ENCODE data around the gene CCDC183.
"Not testable (repeated sequence)": the region's sequence is repeated elsewhere in the genome, so short reads cannot be mapped to it uniquely, and the experiment has no call there.

The CCDC183 gene

GRCh38 chr9:136826188-136826541, 30.0 kb downstream of the CCDC183 start:
- DNase-seq = no peak

DNA sequence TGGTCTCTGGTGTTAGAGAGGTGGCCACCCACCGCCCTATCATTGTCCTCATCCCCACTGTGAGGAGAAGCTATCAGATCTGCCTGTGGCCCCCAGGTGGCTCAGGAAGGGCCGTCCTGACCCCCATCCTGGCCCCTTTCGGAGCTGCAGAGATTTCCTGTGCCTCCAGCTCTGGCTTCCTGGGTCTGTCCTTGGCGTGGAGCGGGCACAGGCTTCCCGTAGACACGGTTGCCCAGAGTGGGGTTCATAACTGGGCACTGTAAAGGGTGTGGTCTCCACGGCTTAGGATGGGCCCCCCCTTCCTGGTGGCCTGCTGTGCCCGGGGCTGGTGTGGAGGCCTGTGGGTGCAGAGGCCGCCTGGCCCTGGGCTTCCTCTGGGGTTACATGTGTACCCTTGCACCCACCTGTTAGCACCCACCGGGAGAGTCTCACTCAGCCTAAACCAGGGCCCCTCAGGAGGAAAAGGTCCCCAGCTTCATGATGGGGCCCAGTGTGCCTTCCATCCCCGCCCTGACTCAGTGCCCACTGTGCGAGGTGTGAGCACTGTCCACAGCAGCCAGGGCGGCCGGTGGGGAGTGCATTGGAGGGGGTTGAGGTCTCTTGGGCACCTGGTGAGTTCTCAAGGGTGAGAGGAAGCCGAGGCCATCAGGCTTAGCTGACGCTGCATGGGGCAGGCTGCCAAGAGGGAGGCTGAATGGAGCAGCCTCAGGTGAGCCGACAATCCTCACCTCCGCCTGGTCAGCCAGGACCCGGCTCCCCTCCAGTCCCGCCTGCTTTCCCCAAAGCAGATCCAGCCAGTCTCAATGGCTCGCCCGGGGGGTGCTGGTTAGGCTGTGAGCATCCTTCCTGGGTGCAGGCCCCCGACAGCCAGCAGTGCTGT, 30.8 kb downstream of the CCDC183 start:
- no peak for DNase-seq

GRCh38 chr9:136827794-136828473, 31.8 kb downstream of the CCDC183 start:
- no peak for DNase-seq

DNA sequence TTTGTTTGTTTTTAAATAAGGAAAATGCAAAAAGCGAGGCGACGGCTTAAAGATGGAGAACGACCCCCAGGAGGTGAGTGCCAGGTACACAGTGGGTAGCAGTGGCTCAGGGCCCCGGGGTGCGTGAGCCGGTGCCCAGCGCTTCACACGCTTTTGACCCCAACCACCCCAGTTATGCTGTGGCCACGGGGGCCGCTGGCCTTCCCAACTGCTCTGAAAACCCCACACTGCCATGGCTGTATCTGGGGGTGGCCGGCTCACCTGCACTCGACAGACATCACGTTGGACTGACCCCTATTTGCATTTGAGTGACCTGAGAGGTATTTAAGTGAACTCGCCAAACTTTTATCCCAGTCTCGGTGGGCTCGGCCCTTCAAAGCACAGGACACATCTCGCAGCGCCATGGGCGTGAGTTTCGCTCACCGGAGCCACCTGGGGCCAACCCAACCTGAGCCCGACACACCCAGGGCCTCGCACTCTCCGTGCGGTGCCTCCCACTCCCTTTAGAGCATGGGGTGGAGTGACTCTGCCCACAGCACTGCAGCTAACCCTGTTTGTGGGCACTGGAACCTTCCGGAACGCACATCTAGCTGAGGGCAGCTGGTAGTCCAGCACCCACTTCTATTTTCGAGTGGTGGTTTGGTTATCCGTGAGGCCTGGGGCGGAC, 32.5 kb downstream of the CCDC183 start:
- no peak for DNase-seq

DNA sequence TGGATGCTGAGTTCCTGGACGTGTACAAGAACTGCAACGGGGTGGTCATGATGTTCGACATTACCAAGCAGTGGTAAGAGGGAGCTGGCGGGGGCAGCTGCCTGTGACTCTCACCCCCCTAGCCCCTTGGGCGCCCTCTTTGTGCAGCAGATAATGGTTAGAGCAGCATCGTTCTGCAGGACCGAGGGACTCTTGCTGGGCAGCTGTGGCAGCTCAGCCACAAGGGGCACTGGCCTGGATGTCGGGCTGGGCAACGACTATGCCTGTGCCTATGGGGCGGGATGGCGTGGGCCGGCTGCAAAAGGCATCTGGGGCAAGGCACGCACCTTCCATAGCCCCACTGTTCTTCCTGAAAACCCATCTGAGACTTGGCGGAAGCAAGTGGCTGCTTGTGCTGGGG, 33.3 kb downstream of the CCDC183 start:
- no peak for DNase-seq

DNA sequence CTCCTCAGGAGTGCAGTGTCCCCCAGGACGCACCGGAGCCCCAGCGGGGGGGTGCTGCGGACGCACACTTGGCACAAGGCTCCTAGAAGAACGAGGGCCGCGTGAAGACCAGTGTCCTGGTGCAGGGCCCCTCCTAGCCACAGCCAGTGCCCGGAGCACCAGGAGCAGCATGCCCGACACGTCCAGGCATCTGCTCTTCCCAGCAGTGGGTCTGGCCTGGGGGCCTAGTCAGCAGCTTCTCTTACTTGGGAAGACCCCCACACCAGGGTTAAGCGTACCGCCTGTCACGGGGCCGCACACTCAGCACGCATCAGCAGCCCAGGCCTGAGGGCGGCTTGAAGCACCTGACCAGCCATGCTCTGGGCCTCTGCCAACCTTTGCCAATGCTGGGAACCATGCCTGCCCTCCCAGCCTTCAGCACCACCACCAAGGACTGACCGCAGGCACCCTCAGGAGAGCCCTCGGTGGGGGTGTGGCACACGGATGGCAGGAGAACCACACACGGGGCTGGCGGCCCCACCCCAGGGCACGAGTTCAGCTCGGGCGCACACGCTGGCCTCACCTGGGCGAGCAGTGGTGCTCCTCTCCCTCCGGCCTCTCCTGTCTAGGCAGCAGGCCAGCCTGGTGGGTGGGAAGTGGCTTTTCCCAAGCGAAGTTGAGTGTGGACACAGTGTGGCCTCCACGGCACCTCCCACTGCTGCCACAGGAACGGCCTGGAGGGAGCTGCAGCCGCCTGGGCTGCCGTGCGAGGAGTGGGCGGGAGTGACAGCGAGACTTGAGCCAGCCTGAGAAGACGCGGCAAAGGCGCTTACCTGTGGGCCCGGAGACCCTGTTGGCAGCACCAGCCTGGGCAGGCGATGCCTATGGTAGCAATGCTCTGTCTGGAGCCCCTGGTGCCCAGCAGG, 34.1 kb downstream of the CCDC183 start:
- DNase-seq = no peak

DNA sequence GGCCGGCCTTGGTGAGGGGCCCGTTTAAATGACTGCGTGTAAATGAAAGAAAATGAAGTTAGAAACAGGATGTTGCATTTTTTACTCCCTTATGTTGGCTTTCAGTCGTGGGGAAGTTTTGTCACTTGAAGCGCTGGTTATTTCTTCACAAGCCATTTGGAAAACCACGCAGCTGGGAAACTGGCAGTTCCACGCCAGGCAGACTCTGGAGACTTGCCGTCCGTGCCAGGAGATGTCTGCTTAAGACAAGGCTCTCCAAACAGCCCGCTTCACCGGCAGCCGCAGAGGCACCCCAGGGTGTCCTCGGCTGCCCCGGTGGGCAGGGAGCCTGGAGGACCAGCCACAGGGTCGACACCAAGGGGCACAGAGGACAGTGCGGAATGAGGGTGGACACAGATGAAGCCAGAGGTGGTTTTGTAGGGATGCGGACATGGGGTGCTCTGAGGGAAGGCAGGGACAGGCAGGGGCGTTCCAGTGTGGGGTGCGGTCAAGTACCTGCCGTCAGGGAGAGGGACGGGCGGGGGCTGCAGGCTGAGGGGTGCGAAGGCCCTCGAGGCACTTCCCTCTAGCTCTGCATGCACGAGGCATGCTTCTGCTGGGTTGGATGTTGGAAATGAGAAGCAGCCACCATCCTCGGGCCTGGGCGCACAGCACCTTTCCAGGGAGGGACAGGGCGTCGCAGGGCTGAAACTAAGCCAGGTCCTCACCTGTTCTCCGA, 35.0 kb downstream of the CCDC183 start:
- no peak for DNase-seq

GRCh38 chr9:136831720-136832104, 35.6 kb downstream of the CCDC183 start:
- no peak for DNase-seq

- no peak for DNase-seq
Observed at GRCh38 chr9:136832581-136832980, 36.4 kb downstream of the CCDC183 start.

GRCh38 chr9:136833381-136834048, 37.4 kb downstream of the CCDC183 start:
- DNase-seq = not testable (repeated sequence)

GRCh38 chr9:136835162-136835931, 39.2 kb downstream of the CCDC183 start:
- DNase-seq = no peak

DNA sequence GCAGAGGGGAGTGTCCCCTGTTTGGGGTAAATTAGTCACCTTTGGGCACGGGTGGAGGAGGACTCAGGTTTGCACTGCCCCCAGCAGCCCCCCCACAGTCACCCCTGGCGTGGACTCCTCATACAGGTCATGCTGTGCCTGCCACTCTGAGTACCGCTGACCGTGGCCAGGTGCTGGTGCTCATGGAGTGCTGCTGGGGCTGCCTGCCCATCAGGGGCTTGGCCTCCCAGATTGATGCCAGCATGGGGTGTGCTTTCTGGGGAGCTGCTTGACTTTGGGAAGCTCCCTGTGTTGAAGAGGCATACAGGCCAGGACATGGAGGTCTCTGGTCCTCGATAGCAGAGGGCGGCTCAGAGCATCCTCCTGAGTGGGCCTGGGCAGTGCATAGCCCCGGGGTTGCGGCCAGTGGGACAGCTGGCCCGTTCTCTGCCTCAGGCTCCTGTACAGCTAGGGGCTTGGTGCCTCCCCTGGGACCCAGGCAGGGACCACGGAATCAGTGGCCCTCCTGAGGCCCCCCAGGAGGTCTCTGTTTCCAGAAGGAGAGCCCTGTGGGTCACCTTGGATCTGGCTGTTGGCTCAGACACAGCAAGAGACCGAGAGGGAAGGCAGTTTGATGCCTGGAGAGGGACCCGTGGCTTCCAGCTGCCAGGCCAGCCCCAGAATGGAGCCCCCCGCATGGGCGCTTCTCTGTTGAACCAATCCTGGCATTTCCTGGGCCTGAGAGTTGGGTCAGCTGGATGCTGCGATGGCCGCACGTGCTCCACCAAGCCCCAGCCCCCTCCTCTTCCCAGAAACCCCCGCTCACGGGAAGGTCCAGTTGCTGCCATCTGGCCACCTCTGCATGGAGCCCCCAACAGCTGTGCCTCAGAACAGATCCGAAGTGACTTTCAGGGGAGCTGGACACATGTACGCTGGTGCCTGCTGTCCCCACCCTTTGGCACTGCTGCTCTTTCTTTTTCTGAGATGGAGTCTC, 40.1 kb downstream of the CCDC183 start:
- no peak for DNase-seq

- DNase-seq = no peak
Observed at GRCh38 chr9:136837146-136837855, 41.2 kb downstream of the CCDC183 start.

- not testable (repeated sequence) for DNase-seq
Observed at GRCh38 chr9:136837856-136838277, 41.7 kb downstream of the CCDC183 start.

GRCh38 chr9:136838314-136839228, 42.4 kb downstream of the CCDC183 start:
- no peak for DNase-seq

- DNase-seq = no peak
Observed at GRCh38 chr9:136839229-136840139, 43.3 kb downstream of the CCDC183 start.

Data from CD4-positive, alpha-beta T cell treated with Interleukin-1 beta for 1 hour (primary cell).